OCI-LY7 (cell line): ENCODE data around the gene CTR9.

Experiments
- CTCF ChIP-seq: fragments of 200-600 bp; sonication (generic); conservative IDR thresholded peaks from 2 replicates; pipeline ENCODE4 v1.5.1; 2014; ENCODE audit warnings: mild to moderate bottlenecking, antibody characterized with exemption, low read length, moderate library complexity, mixed read lengths
- EZH2phosphoT487 ChIP-seq: fragments of 200-600 bp; sonication (generic); IDR thresholded peaks from 2 replicates; pipeline ENCODE4 v1.6.1; 2018; ENCODE audit warnings: low read depth, borderline replicate concordance, mild to moderate bottlenecking, mixed run types, antibody characterized with exemption, low read length, moderate library complexity, mixed read lengths

- TF ChIP-seq CTCF = no peak
- TF ChIP-seq EZH2phosphoT487 = no peak
Measured at GRCh38 chr11:10715571-10715970, 35.5 kb upstream of the CTR9 start.
